NB4 (cell line): Measurements from ENCODE around the gene KRTAP10-2.

Experiments
- DNase-seq: peaks from one replicate; pipeline ENCODE4 v3.0.0; 2010; ENCODE audit warnings: low read depth
- H3K4me3 ChIP-seq: one replicate; pipeline ENCODE4 v1.5.1; 2011; ENCODE audit warnings: mild to moderate bottlenecking, low read depth, low read length, moderate library complexity
- CTCF ChIP-seq: IDR thresholded peaks from one replicate; pipeline ENCODE4 v1.5.1; 2012; ENCODE audit warnings: low read depth, low read length
- MAX ChIP-seq: IDR thresholded peaks from 2 replicates; pipeline ENCODE4 v1.6.1; 2011; ENCODE audit warnings: low read depth, low read length
- MYC ChIP-seq: IDR thresholded peaks from 2 replicates; pipeline ENCODE4 v1.6.1; 2011; ENCODE audit warnings: low read depth, low read length
- POLR2A ChIP-seq: IDR thresholded peaks from 2 replicates; pipeline ENCODE4 v1.6.1; 2011; ENCODE audit warnings: mild to moderate bottlenecking; ENCODE audit not compliant: insufficient read length; ENCODE audit errors: extremely low read depth

The KRTAP10-2 gene

GRCh38 chr21:44539991-44540666 lies 11.2 kb downstream of the KRTAP10-2 start, which contains the start of gene KRTAP10-1:
Gene KRTAP10-1, minus strand, starts transcription at chr21:44540195. Its CDS starts 45 bp downstream, at chr21:44540150.
- DNase-seq = no peak
- no peak for TF ChIP-seq MYC
- TF ChIP-seq POLR2A = no peak
- no peak for TF ChIP-seq CTCF
- TF ChIP-seq MAX = no peak
- H3K4me3 ChIP-seq = no peak within 1 kb of the TSS

- H3K4me3 ChIP-seq = no peak overlapping the region
- TF ChIP-seq CTCF (no peak), MAX (no peak), MYC (no peak), POLR2A (no peak)
- no peak for DNase-seq
Measured at GRCh38 chr21:44539046-44539445, 12.3 kb downstream of the KRTAP10-2 start.

GRCh38 chr21:44537930-44538911 lies 13.1 kb downstream of the KRTAP10-2 start:
- TF ChIP-seq POLR2A = no peak
- TF ChIP-seq MAX = no peak
- TF ChIP-seq MYC = no peak
- TF ChIP-seq CTCF = no peak
- no peak for DNase-seq
- no peak overlapping the region for H3K4me3 ChIP-seq

- TF ChIP-seq MAX = no peak
- TF ChIP-seq MYC = no peak
- no peak for TF ChIP-seq CTCF
- no peak for TF ChIP-seq POLR2A
- DNase-seq = no peak
Measured at GRCh38 chr21:44535963-44536362, 15.3 kb downstream of the KRTAP10-2 start.

GRCh38 chr21:44534688-44535087 lies 16.6 kb downstream of the KRTAP10-2 start:
- no peak overlapping the region for H3K4me3 ChIP-seq
- no peak for DNase-seq
- TF ChIP-seq CTCF (no peak), POLR2A (no peak), MAX (no peak), MYC (no peak)

More at GRCh38 chr21:44535963-44536362, 15.3 kb downstream of the KRTAP10-2 start:
- H3K4me3 ChIP-seq = no peak overlapping the region
